NT2/D1 (cell line): ENCODE measurements around the gene ERFE.

Experiments used
- DNase-seq: peaks from one replicate; pipeline ENCODE4 v3.0.0-alpha.2; 2011; ENCODE audit warnings: low read depth, low spot score
- H3K27me3 ChIP-seq: 2 replicates; pipeline ENCODE4 v1.6.0; 2011; ENCODE audit warnings: mild to moderate bottlenecking; ENCODE audit not compliant: insufficient read length, insufficient read depth
- H3K36me3 ChIP-seq: 2 replicates; pipeline ENCODE4 v1.6.1; 2011; ENCODE audit warnings: mild to moderate bottlenecking, low read length, mixed read lengths; ENCODE audit not compliant: insufficient read depth, insufficient read length
- H3K4me1 ChIP-seq: 2 replicates; pipeline ENCODE4 v1.5.1; 2011; ENCODE audit not compliant: insufficient read depth, insufficient read length
- H3K4me3 ChIP-seq: 2 replicates; pipeline ENCODE4 v1.5.1; 2011; ENCODE audit warnings: low read depth; ENCODE audit not compliant: insufficient read length
- H3K9ac ChIP-seq: 2 replicates; pipeline ENCODE4 v1.6.0; 2011; ENCODE audit warnings: low read depth; ENCODE audit not compliant: insufficient read length
- H3K9me3 ChIP-seq: 2 replicates; pipeline ENCODE4 v1.5.1; 2011; ENCODE audit warnings: mild to moderate bottlenecking, low read length; ENCODE audit not compliant: insufficient read depth
- SUZ12 ChIP-seq: IDR thresholded peaks from 2 replicates; pipeline ENCODE4 v1.6.1; 2011; ENCODE audit not compliant: insufficient read length, insufficient read depth; ENCODE audit errors: extremely low read depth
- YY1 ChIP-seq: IDR thresholded peaks from 2 replicates; pipeline ENCODE4 v1.6.1; 2011; ENCODE audit not compliant: insufficient read length, insufficient read depth
- ZNF274 ChIP-seq: IDR thresholded peaks from 2 replicates; pipeline ENCODE4 v1.6.1; 2011; ENCODE audit warnings: mild to moderate bottlenecking, low read depth, low read length

The ERFE gene

GRCh38 chr2:238155051-238155760, 3.6 kb upstream of the ERFE start:
- peaks cover 7% of the 10 kb centered on the region; the same call in 1 of the 2 replicates for H3K9me3 ChIP-seq
- peaks cover 22% of the 10 kb centered on the region for H3K4me1 ChIP-seq
- no peak overlapping the region for H3K9ac ChIP-seq
- no peak for TF ChIP-seq SUZ12
- TF ChIP-seq ZNF274 = no peak
- TF ChIP-seq YY1 = no peak
- no peak for DNase-seq
- H3K36me3 ChIP-seq = no peaks in the 10 kb centered on the region
- H3K27me3 ChIP-seq = peaks cover 12% of the 10 kb centered on the region
- H3K4me3 ChIP-seq = no peak overlapping the region

GRCh38 chr2:238155761-238156694, 2.7 kb upstream of the ERFE start:
- no peak overlapping the region for H3K9ac ChIP-seq
- H3K4me3 ChIP-seq = no peak overlapping the region
- no peaks in the 10 kb centered on the region for H3K36me3 ChIP-seq
- H3K4me1 ChIP-seq = peaks cover 17% of the 10 kb centered on the region
- TF ChIP-seq SUZ12 (no peak), ZNF274 (no peak), YY1 (no peak)
- peaks cover 7% of the 10 kb centered on the region; the same call in 1 of the 2 replicates for H3K9me3 ChIP-seq
- DNase-seq = no peak
- peaks cover 14% of the 10 kb centered on the region for H3K27me3 ChIP-seq

GRCh38 chr2:238157506-238158017, 1.2 kb upstream of the ERFE start:
- no peak overlapping the region for H3K4me3 ChIP-seq
- H3K27me3 ChIP-seq = peaks cover 29% of the 10 kb centered on the region
- peaks cover 7% of the 10 kb centered on the region; the same call in 1 of the 2 replicates for H3K9me3 ChIP-seq
- DNase-seq = no peak
- peaks cover 12% of the 10 kb centered on the region for H3K4me1 ChIP-seq
- H3K36me3 ChIP-seq = no peaks in the 10 kb centered on the region
- TF ChIP-seq ZNF274 = no peak
- no peak for TF ChIP-seq YY1
- no peak for TF ChIP-seq SUZ12
- no peak overlapping the region for H3K9ac ChIP-seq

- peaks cover 12% of the 10 kb centered on the region for H3K4me1 ChIP-seq
- no peak overlapping the region for H3K4me3 ChIP-seq
- no peak for TF ChIP-seq YY1
- TF ChIP-seq ZNF274 = no peak
- TF ChIP-seq SUZ12 = no peak
Observed at GRCh38 chr2:238158018-238158508, 707 bp upstream of the ERFE start.

GRCh38 chr2:238159071-238159539, 335 bp downstream of the ERFE start:
- peaks cover 45% of the 10 kb centered on the region for H3K27me3 ChIP-seq
- no peak for DNase-seq
- H3K9ac ChIP-seq = peak overlapping the region; percentile 70
- no peaks in the 10 kb centered on the region for H3K36me3 ChIP-seq
- peak overlapping the region; percentile 54 for H3K4me3 ChIP-seq
- TF ChIP-seq YY1 (no peak), SUZ12 (no peak), ZNF274 (no peak)
- H3K4me1 ChIP-seq = peaks cover 14% of the 10 kb centered on the region
- peaks cover 6% of the 10 kb centered on the region; the same call in 1 of the 2 replicates for H3K9me3 ChIP-seq

More at GRCh38 chr2:238158018-238158508, 707 bp upstream of the ERFE start:
- Histone ChIP-seq H3K9ac (no peak overlapping the region), H3K36me3 (no peaks in the 10 kb centered on the region), H3K27me3 (peaks cover 34% of the 10 kb centered on the region), H3K9me3 (peaks cover 7% of the 10 kb centered on the region; the same call in 1 of the 2 replicates)
- no peak for DNase-seq

- Histone ChIP-seq H3K36me3 (no peaks in the 10 kb centered on the region), H3K9ac (peak overlapping the region; percentile 70), H3K9me3 (no peaks in the 10 kb centered on the region), H3K4me1 (peaks cover 14% of the 10 kb centered on the region), H3K4me3 (peak overlapping the region; percentile 54), H3K27me3 (peaks cover 50% of the 10 kb centered on the region)
- DNase-seq = no peak
- no peak for TF ChIP-seq YY1
Observed at GRCh38 chr2:238159661-238160205, 963 bp downstream of the ERFE start.
